GM19193 (cell line): ENCODE results near the gene MRPS15.

Source experiments
- POLR2A ChIP-seq: IDR thresholded peaks from 4 replicates; pipeline ENCODE4 v1.6.1; 2011; ENCODE audit not compliant: insufficient read depth, insufficient read length; ENCODE audit errors: extremely low read depth

MRPS15 gene

DNA sequence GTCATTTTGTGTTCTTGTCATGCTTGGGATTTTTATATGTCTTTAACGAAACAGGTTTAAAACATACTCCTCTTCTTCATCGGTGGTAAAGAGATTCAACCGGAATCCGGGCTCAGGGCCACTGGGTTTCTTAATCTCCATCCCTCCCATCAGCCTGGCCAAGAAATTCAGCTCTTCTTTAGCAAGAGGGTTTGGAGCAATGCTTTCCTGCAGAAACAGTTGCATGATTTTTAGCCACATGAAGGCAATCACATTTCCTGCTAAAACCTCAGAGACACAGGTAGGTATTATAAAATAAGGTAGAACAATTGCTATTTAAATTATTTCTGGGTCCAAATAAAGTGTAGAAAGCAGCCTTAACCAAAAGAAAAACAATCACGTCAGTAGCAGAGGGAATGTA is 43.8 kb downstream of the MRPS15 start:
- TF ChIP-seq POLR2A, result no peak

DNA sequence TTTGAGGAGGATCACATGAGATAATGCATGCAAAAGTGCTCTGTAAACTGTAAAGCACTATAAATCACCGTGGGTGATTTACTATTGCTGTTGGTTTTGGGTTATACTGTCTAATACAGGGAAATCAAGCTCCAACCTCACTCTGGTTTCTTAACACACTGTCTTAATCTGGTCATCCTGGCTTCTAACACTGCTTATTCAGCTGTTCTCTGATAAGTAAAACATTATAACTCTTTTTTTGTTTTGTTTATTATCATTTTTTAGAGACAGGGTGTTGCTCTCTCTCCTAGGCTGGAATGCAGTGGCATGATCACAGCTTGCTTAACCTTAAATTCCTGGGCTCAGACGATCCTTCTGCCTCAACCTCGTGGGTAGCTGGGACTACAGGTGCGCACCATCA is 44.6 kb downstream of the MRPS15 start:
- TF ChIP-seq POLR2A, result no peak

DNA sequence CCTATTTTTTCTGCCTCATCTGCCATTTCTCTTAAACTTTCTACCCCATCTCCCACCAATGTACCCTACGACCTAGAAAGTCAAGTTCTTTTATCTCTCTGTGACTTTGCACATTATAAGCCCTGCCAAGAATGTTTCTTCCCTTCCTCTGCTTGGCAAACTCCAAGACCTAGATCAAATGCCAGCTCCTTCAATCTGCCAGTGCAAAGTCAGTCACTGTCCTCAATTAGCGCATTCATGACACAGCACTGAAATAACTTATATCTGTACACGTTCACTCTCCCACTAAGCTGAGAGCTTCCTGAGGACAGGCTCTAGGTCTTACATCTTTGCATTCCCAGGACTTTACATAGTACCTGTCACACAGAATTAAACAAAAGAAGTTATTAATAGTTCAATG is 45.0 kb downstream of the MRPS15 start:
- no peak for TF ChIP-seq POLR2A

DNA sequence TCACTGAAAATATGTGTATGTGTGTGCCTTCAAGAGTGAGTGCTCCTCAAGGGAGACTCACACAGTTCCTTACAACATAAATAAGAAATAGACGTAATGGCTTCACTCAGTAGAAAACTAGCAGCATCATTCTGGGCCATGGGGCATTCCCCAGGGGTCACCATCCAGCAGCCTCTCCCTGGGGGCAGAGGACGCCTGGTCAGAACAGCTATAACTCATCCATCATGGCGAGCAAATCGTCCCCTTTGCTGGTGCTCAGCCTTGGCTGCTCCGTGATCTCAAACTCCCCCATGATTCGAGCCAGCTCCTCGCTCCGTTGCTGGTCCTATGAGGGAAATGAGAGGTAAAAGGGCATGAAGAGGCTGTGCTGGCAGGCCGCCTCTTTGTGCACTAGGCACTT is 46.3 kb downstream of the MRPS15 start:
- no peak for TF ChIP-seq POLR2A

DNA sequence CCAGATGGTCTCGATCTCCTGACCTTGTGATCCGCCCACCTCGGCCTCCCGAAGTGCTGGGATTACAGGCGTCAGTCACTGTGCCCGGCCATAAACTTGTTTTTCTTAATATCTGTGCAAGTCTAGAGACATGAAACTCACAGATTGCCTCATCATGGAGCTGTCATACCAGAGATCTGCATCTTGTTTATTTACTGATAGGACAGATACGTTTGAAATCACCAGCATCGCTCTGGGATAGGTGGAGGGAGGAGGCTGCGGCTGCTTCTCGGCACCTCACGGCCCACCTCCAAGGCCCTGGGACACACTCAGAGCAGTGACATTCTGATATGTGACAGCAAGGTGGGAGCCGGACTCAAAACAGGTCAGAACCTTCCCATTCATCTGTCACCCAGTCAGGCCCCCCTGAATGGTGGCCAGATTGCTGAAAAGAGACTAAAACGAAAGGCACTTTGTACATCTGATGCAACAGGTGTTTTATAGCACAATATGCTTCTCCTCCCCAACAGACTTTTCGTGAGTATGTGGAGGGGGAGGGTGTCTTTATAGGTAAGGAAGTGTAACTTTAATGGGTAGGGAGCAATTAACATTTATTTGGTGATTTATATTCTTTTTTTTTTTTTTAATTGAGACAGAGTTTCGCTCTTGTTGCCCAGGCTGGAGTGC is 48.4 kb downstream of the MRPS15 start:
- TF ChIP-seq POLR2A, result no peak

DNA sequence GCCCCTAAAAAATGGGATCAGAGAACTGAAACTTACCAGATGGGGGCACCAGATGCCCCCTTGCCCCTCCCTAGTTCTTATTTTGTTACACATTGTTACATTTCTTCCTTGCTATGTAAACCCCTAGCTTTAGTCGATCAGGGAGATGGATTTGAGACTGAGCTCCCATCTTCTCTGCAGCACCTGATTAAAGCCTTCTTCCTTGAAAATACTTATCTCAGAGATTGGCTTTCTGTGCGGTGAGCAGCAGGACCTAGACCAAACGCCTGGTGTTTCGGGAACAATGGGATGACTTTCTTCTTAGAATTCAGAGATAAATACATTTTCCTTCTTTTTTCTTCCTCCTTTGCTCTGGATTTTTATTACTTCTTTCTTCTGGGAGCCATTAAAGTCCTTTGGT is 49.8 kb downstream of the MRPS15 start:
- no peak for TF ChIP-seq POLR2A

DNA sequence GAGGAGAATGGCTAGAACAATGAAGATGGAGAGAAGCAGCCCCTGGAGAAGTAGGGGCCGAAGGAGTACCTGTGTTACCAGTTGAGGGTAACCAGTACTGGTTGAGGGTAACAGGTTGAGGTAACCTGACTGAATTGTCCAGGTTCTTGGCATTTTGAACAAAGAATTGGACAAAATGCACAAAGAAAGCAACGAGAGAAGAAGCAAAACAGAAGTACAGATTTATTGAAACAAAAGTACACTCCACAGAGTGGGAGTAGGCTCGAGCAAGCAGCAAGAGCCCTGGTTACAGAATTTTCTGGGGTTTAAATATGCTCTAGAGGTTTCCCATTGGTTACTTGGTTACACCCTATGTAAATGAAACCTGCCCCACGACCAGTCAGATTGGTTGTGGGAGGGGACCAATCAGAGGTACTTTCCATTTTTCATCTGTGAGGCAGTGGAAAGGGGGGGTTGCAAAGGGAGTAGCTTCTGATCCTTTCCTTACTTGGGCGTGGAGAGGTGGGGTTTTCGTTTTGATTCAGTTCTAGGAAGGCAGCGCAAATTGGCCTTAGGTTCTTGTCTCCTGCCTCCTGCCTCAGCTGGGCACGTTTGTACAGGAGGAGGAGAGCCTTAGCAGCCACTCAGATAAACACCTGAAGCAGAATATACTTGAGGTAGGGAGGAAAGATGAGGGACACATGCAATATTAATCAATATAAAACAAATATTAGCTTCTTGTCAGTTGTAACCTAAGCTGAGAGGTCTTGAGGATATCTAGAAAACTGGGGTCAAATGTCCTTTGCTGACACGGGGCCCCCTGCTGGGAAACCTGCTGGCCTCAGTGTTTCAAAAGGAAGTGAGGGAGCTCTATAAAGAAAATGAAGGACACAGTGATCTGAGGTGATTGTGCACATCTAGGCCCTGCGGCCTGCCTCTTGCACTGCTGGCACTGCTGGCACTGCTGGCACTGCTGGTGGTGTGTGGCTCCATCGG is 52.2 kb downstream of the MRPS15 start:
- no peak for TF ChIP-seq POLR2A

DNA sequence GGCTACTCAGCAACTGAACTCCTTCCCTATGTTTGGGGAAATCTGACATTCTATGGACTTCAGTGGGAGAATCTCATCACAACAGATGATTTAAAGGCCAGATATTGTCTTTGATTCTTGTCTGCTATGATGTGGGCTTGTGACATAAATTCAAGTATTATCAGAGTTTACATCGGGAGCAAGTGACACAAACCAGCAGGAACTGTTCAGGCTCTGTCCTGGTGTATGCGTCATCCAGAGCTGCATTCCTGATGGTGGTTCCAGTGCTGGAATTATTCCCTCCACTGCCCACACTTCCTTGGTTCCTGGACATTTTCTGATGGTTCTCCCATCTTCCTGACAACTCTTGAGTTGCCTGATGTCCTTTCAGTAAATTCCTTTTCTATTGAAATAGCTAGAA is 55.7 kb downstream of the MRPS15 start:
- TF ChIP-seq POLR2A, result no peak

DNA sequence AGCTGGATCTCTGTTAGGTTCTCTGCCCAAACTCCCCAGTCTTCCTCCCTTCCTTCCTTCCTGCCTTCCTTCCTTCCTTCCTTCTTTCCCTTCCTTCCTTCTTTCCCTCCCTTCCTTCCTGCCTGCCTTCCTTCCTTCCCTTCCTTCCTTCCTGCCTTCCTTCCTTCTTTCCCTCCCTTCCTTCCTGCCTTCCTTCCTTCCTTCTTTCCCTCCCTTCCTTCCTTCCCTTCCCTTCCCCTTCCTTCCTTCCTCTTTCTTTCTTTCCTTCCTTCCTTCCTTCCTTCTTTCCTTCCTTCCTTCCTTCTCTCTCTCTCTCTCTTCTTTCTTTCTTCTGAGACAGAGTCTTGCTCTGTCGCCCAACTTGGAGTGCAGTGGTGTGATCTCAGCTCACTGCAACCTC is 57.7 kb downstream of the MRPS15 start:
- TF ChIP-seq POLR2A, result no peak
